Smooth muscle cell (in vitro differentiated cells): ENCODE results near the gene LRCOL1. TPM values are rescaled to one million over a fixed set of nuclear protein-coding genes. Genes with fewer than 3 reads are reported as not detected.
"Not testable (repeated sequence)": the region's sequence is repeated elsewhere in the genome, so short reads cannot be mapped to it uniquely, and the experiment has no call there.

ENCODE experiments used
- DNase-seq: peaks from one replicate; lab custom pipeline; 2025; ENCODE audit not compliant: unreplicated experiment; lab: John Stamatoyannopoulos, UW
- H2AFZ ChIP-seq: fragments of 200-600 bp; sonication (generic); 2 replicates; pipeline ENCODE4 v1.6.0; 2016; ENCODE audit warnings: antibody characterized with exemption, low read depth, mild to moderate bottlenecking
- H3F3A ChIP-seq: fragments of 200-600 bp; sonication (generic); 2 replicates; pipeline ENCODE4 v1.6.0; 2017; ENCODE audit warnings: antibody characterized with exemption, low read depth
- H3K27ac ChIP-seq: fragments of 200-600 bp; sonication (generic); 2 replicates; pipeline ENCODE4 v1.5.1; 2016; ENCODE audit warnings: low read depth, mild to moderate bottlenecking
- H3K27me3 ChIP-seq: fragments of 200-600 bp; sonication (generic); 2 replicates; pipeline ENCODE4 v1.6.1; 2016; ENCODE audit warnings: low read depth, mild to moderate bottlenecking
- H3K36me3 ChIP-seq: fragments of 200-600 bp; sonication (generic); 2 replicates; pipeline ENCODE4 v1.5.1; 2016; ENCODE audit warnings: low read depth
- H3K4me1 ChIP-seq: fragments of 200-600 bp; sonication (generic); 2 replicates; pipeline ENCODE4 v1.5.1; 2016; ENCODE audit warnings: low read depth
- H3K4me2 ChIP-seq: fragments of 200-600 bp; sonication (generic); 2 replicates; pipeline ENCODE4 v1.6.0; 2016; ENCODE audit warnings: mild to moderate bottlenecking
- H3K4me3 ChIP-seq: fragments of 200-600 bp; sonication (generic); 2 replicates; pipeline ENCODE4 v1.5.1; 2016; ENCODE audit warnings: mild to moderate bottlenecking
- H3K79me2 ChIP-seq: fragments of 200-600 bp; sonication (generic); 2 replicates; pipeline ENCODE4 v1.6.0; 2016; ENCODE audit warnings: low read depth, mild to moderate bottlenecking
- H3K9ac ChIP-seq: fragments of 200-600 bp; sonication (generic); 2 replicates; pipeline ENCODE4 v1.6.0; 2016; ENCODE audit warnings: low read depth
- H3K9me3 ChIP-seq: fragments of 200-600 bp; sonication (generic); replicated peaks from 2 replicates; pipeline ENCODE4 v1.5.1; 2016; ENCODE audit warnings: low read depth
- H4K20me1 ChIP-seq: fragments of 200-600 bp; sonication (generic); 2 replicates; pipeline ENCODE4 v1.6.0; 2016; ENCODE audit warnings: low read depth
- WGBS: methylation state at CpG from one replicate; pipeline ENCODE4 v1.1.7; 2016; ENCODE audit warnings: low lambda C conversion rate; 5-methylcytosine and 5-hydroxymethylcytosine counted together
- polyA plus RNA-seq: library from polyadenylated mRNA; unstranded; fragments of >200 nt; fragmentation: Nextera tagmentation; extraction: Ambion mirVana; gene quantifications from 2 replicates; pipeline ENCODE4 v1.2.1, GENCODE V29; 2016
- total RNA-seq: library from RNA; depleted of rRNA; stranded (reverse); fragments of >200 nt; gene quantifications from 2 replicates; pipeline ENCODE4 v1.2.3, GENCODE V29; 2014
- TF ChIP-seq, protein P1 (sequence below): fragments of 200-600 bp; sonication (generic); IDR thresholded peaks from 2 replicates; pipeline ENCODE4 v1.5.1; 2017; ENCODE audit warnings: borderline replicate concordance, mild to moderate bottlenecking, antibody characterized with exemption; ENCODE audit not compliant: insufficient read depth, poor library complexity, severe bottlenecking

The LRCOL1 gene
- total and polyA plus RNA-seq, 2 experiments from 2014 or later = not detected

DNA sequence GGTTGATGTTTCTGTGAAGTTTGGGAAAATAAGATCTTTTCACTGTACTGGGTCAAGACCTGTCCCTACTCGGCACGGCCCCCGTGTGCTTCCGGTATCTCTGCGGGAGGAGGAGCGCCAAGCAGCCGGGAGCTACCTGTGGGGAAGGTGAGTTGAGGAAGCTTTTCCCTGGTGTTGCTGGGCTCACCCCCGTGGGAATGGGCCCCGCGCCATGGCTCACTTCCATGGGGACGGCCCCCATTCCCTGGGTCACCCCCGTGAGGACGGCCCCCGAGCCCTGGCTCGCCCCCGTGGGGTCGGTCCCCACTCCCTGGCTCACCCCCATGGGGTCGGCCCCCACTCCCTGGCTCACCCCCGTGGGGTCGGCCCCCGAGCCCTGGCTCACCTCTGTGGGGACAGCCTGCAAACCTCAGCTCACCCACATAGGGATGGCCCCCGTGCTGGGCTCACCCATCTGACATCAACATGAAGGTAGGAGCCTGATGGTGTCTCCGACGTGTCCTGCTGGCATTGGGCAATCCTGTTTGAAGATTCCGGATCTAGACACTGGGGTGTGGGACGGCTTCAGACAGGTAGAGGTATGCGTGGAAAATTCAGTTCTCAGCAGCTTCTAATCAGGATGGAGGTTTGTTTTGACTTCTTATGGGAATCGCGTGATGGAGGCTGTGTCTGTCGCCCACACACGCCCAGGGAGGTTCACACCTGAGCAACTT, 9.1 kb downstream of the LRCOL1 start:
- Histone ChIP-seq H3K4me3 (no peak overlapping the region), H4K20me1 (no peaks in the 10 kb centered on the region), H3K27me3 (peaks cover 24% of the 10 kb centered on the region), H2AFZ (no peak overlapping the region), H3K36me3 (no peaks in the 10 kb centered on the region), H3K9me3 (no peaks in the 10 kb centered on the region), H3F3A (peaks cover 18% of the 10 kb centered on the region), H3K9ac (no peak overlapping the region), H3K27ac (no peak overlapping the region), H3K79me2 (no peaks in the 10 kb centered on the region), H3K4me2 (peak overlapping the region; percentile 70), H3K4me1 (peaks cover 4% of the 10 kb centered on the region)
- TF ChIP-seq, protein P1, sequence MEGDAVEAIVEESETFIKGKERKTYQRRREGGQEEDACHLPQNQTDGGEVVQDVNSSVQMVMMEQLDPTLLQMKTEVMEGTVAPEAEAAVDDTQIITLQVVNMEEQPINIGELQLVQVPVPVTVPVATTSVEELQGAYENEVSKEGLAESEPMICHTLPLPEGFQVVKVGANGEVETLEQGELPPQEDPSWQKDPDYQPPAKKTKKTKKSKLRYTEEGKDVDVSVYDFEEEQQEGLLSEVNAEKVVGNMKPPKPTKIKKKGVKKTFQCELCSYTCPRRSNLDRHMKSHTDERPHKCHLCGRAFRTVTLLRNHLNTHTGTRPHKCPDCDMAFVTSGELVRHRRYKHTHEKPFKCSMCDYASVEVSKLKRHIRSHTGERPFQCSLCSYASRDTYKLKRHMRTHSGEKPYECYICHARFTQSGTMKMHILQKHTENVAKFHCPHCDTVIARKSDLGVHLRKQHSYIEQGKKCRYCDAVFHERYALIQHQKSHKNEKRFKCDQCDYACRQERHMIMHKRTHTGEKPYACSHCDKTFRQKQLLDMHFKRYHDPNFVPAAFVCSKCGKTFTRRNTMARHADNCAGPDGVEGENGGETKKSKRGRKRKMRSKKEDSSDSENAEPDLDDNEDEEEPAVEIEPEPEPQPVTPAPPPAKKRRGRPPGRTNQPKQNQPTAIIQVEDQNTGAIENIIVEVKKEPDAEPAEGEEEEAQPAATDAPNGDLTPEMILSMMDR = no peak
- DNase-seq = no peak
- WGBS = 88% methylated on average over 24 of the region's 31 CpGs

DNA sequence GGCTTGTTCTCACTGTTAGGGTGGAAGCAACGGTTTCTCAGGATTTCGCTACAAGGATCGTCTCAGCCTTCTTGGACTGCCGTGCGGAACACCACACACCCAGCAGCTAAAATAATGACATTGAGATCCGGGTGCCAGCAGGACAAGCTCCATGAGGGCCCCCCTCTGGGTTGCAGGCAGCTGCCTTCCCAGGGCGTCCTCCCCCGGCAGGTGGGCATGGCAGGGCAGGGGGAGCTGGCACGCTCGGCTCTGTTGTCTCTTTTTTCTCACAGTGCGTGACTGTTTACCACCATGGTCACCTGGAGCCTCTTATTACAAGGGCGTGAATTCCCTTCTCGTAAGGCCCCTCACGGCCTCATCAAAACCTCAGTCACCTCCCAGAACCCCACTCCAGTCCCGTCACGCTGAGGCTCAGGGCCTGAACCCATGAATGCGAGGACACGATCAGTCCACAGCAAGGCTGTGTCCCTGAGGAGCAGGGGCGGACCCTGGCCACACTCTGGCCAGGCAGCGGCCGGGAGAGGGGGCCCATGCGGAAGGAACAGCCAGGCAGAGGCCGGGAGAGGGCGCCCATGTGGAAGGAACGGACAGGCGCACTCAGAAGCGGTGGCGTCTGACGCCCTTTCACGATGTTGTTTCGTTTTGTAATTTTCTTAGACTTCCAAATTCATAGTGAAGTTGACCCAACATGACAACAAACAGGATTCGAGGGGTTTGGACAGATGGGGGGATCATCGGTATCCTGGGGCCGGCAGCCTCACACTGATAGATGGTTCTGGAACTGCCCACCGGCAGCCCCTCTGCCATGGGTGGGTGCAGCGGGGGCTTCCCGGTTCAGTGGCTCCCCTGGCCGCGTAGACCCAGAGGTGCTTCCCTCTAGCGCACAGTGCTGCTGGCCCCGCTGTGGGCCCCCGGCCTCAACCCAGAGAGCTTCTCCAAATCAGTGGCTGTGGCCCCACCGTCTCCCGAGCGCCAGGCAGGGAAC, 10.0 kb downstream of the LRCOL1 start:
- Histone ChIP-seq H3K9me3 (no peaks in the 10 kb centered on the region), H3K79me2 (no peaks in the 10 kb centered on the region), H4K20me1 (no peaks in the 10 kb centered on the region)

DNA sequence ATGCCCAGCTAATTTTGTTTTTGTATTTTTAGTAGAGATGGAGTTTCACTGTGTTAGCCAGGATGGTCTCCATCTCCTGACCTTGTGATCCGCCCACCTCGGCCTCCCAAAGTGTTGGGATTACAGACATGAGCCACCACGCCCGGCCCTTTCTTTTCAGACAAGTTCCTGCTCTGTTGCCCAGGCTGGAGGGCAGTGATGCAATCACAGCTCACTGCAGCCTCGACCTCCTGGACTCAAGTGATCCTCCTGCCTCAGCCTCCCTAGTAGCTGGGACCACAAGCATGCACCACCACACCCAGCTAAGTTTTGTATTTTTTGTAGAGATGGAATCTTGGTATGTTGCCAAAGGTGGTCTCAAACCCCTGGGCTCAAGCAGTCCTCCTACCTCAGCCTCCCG, 10.9 kb downstream of the LRCOL1 start:
- DNase-seq, H3K4me3 ChIP-seq, H3K9me3 ChIP-seq, H2AFZ ChIP-seq, H3K36me3 ChIP-seq, H3K9ac ChIP-seq, H3K4me2 ChIP-seq, H3K79me2 ChIP-seq, H3K27ac ChIP-seq, H3K4me1 ChIP-seq, H4K20me1 ChIP-seq: not testable (repeated sequence)
- peaks cover 18% of the 10 kb centered on the region for H3F3A ChIP-seq
- H3K27me3 ChIP-seq = peaks cover 10% of the 10 kb centered on the region
- WGBS = 89% methylated on average over 6 of the region's 6 CpGs

More for the DNA sequence above, 10.0 kb downstream of the LRCOL1 start:
- H3K4me2 ChIP-seq = peak overlapping the region; percentile 70
- H3K27ac ChIP-seq = no peak overlapping the region
- TF ChIP-seq, protein P1 = peak; percentile 48
- peak overlapping the region; percentile 39 for H3K4me3 ChIP-seq
- H3K4me1 ChIP-seq = peaks cover 4% of the 10 kb centered on the region
- 50% methylated on average over 45 of the region's 45 CpGs for WGBS
- H3F3A ChIP-seq = peaks cover 18% of the 10 kb centered on the region
- H3K36me3 ChIP-seq = no peaks in the 10 kb centered on the region
- peaks cover 19% of the 10 kb centered on the region for H3K27me3 ChIP-seq
- peak; percentile 27 for DNase-seq
- peak overlapping the region; percentile 8 for H2AFZ ChIP-seq
- H3K9ac ChIP-seq = no peak overlapping the region
